ENCODE measurements around the gene VSTM5. TPM values are rescaled to one million over a fixed set of nuclear protein-coding genes. Genes with fewer than 3 reads are reported as not detected.

Gene VSTM5
- total and polyA plus RNA-seq, 7 donors: 0.01 to 0.26 (median 0.01) TPM; not detected in 4

- no peaks in the 10 kb centered on the region for H3K36me3 ChIP-seq (ENCODE audit: insufficient read depth in 1 of 2, low read depth in 1 of 2)
- 45 to 50% (median 47%) methylated on average over 3 of the region's 3 CpGs for WGBS, 3 donors
- no peak overlapping the region for H3K27ac ChIP-seq
- H3K27me3 ChIP-seq (ENCODE audit: insufficient read depth in 3 of 3, low read length in 2 of 3): no peaks in the 10 kb centered on the region
- DNase-seq: no peak
- no peaks in the 10 kb centered on the region for H3K9me3 ChIP-seq
- no peak overlapping the region for H3K4me3 ChIP-seq
- intact Hi-C loops (cut with DNase I): no loop called here
- no peak for ATAC-seq
- TF ChIP-seq CTCF (IDR thresholded peaks at IDR 0.05): no peak
- no peaks in the 10 kb centered on the region for H3K4me1 ChIP-seq
Measured at GRCh38 chr11:93840981-93841380, 9.4 kb downstream of the VSTM5 start.

GRCh38 chr11:93840180-93840579 lies 10.2 kb downstream of the VSTM5 start:
- ATAC-seq: no peak
- intact Hi-C loops (cut with DNase I): no loop called here
- no peaks in the 10 kb centered on the region for H3K36me3 ChIP-seq (ENCODE audit: insufficient read depth in 1 of 2, low read depth in 1 of 2)

GRCh38 chr11:93838967-93839366 lies 11.5 kb downstream of the VSTM5 start:
- no peak for TF ChIP-seq CTCF (IDR thresholded peaks at IDR 0.05)
- no peaks in the 10 kb centered on the region for H3K4me1 ChIP-seq
- no peaks in the 10 kb centered on the region for H3K9me3 ChIP-seq
- no peak overlapping the region for H3K27ac ChIP-seq
- no peak overlapping the region for H3K4me3 ChIP-seq
- H3K36me3 ChIP-seq (ENCODE audit: insufficient read depth in 1 of 2, low read depth in 1 of 2): no peaks in the 10 kb centered on the region
- DNase-seq: no peak
- intact Hi-C loops (cut with DNase I): no loop called here
- WGBS, 3 donors: 84 to 91% (median 88%) methylated on average over 8 of the region's 8 CpGs
- H3K27me3 ChIP-seq (ENCODE audit: insufficient read depth in 3 of 3, low read length in 2 of 3): no peaks in the 10 kb centered on the region
- no peak for ATAC-seq

More at GRCh38 chr11:93840180-93840579, 10.2 kb downstream of the VSTM5 start:
- no peak for DNase-seq
- WGBS, 3 donors: 30 to 39% (median 35%) methylated on average over 2 of the region's 2 CpGs
- no peaks in the 10 kb centered on the region for H3K27me3 ChIP-seq (ENCODE audit: insufficient read depth in 3 of 3, low read length in 2 of 3)
- H3K27ac ChIP-seq: no peak overlapping the region
- H3K4me3 ChIP-seq: no peak overlapping the region
- TF ChIP-seq CTCF (IDR thresholded peaks at IDR 0.05): no peak
- H3K9me3 ChIP-seq: no peaks in the 10 kb centered on the region
- no peaks in the 10 kb centered on the region for H3K4me1 ChIP-seq

- Histone ChIP-seq H3K9me3 (no peaks in the 10 kb centered on the region), H3K27ac (no peak overlapping the region), H3K36me3 (ENCODE audit: insufficient read depth in 1 of 2, low read depth in 1 of 2) (no peaks in the 10 kb centered on the region), H3K4me1 (no peaks in the 10 kb centered on the region), H3K4me3 (no peak overlapping the region), H3K27me3 (ENCODE audit: insufficient read depth in 3 of 3, low read length in 2 of 3) (no peaks in the 10 kb centered on the region)
- no peak for TF ChIP-seq CTCF (IDR thresholded peaks at IDR 0.05)
- WGBS, 3 donors: 81 to 95% (median 89%) methylated on average over 1 of the region's 1 CpG
- DNase-seq: no peak
- intact Hi-C loops (cut with DNase I): no loop called here
- ATAC-seq: no peak
Measured at GRCh38 chr11:93832780-93833179, 17.6 kb downstream of the VSTM5 start.

- H3K36me3 ChIP-seq (ENCODE audit: insufficient read depth in 1 of 2, low read depth in 1 of 2): no peaks in the 10 kb centered on the region
- no peaks in the 10 kb centered on the region for H3K4me1 ChIP-seq
- no peak overlapping the region for H3K4me3 ChIP-seq
- no peaks in the 10 kb centered on the region for H3K9me3 ChIP-seq
- DNase-seq: no peak
- H3K27ac ChIP-seq: no peak overlapping the region
- no peak for ATAC-seq
- TF ChIP-seq CTCF (IDR thresholded peaks at IDR 0.05): no peak
- WGBS, 3 donors: 60 to 67% (median 64%) methylated on average over 3 of the region's 3 CpGs
- H3K27me3 ChIP-seq (ENCODE audit: insufficient read depth in 3 of 3, low read length in 2 of 3): no peaks in the 10 kb centered on the region
- intact Hi-C loops (cut with DNase I): no loop called here
Measured at GRCh38 chr11:93831343-93832127, 18.9 kb downstream of the VSTM5 start.
